GM13976 (cell line): ENCODE results near the gene STAP2.
A peak's percentile ranks its signal among the peaks of the same experiment; 100 is the strongest.

Experiments used
- DNase-seq: peaks from one replicate; pipeline ENCODE4 v3.0.0; 2012; ENCODE audit warnings: low spot score
- CTCF ChIP-seq: IDR thresholded peaks from 2 replicates; pipeline ENCODE4 v1.5.1; 2012; ENCODE audit warnings: borderline replicate concordance, mild to moderate bottlenecking; ENCODE audit not compliant: insufficient read depth; ENCODE audit errors: extremely low read depth, missing control alignments, control extremely low read depth
- in situ Hi-C: fragments of 300-500 bp; cut with MboI; formaldehyde crosslinking; loops from one replicate; pipeline ENCODE4 v1.12.0; 2022; ENCODE audit warnings: low sequenced_read_pairs, mixed read lengths, inconsistent platforms; ENCODE audit not compliant: unreplicated experiment

STAP2 gene

GRCh38 chr19:4327252-4327876 lies 11.3 kb downstream of the STAP2 start:
- DNase-seq, result peak; percentile 84
- no peak for TF ChIP-seq CTCF
- in situ Hi-C loops, result no loop called here

GRCh38 chr19:4326837-4327251 lies 11.8 kb downstream of the STAP2 start:
- no peak for TF ChIP-seq CTCF
- DNase-seq, result no peak
- in situ Hi-C loops, result no loop called here

GRCh38 chr19:4326215-4326836 lies 12.3 kb downstream of the STAP2 start:
- in situ Hi-C loops, result no loop called here
- DNase-seq, result peak; percentile 12
- TF ChIP-seq CTCF, result no peak

GRCh38 chr19:4324228-4324627 lies 14.4 kb downstream of the STAP2 start:
- TF ChIP-seq CTCF, result no peak
- no peak for DNase-seq
- in situ Hi-C loops, result no loop called here

- in situ Hi-C loops, result no loop called here
- TF ChIP-seq CTCF, result no peak
- DNase-seq, result peak; percentile 8
These were observed 14.9 kb downstream of the STAP2 start for GRCh38 chr19:4323692-4324091.

GRCh38 chr19:4322942-4323665 lies 15.5 kb downstream of the STAP2 start:
- no peak for TF ChIP-seq CTCF
- DNase-seq, result peak; percentile 9
- in situ Hi-C loops, result no loop called here
